Activated CD8-positive, alpha-beta T cell treated with anti-CD3 and anti-CD28 coated beads for 36 hours (primary cell): ENCODE measurements around the gene ANP32A. TPM values are rescaled to one million over a fixed set of nuclear protein-coding genes. Genes with fewer than 3 reads are reported as not detected.
"Not testable (repeated sequence)": the region's sequence is repeated elsewhere in the genome, so short reads cannot be mapped to it uniquely, and the experiment has no call there.

Experiments used
- ATAC-seq: fragments of 200-7000 bp; cut with Tn5 transposase; one replicate; pipeline ENCODE4 v1.10.0; 2021; ENCODE audit warnings: mild to moderate bottlenecking, moderate library complexity
- CTCF ChIA-PET: fragments of 350-600 bp; sonication (Branson Sonifier 250); formaldehyde crosslinking; loops from one replicate; lab custom pipeline; 2021; ENCODE audit warnings: antibody characterized with exemption; lab: Charles Lee
- POLR2A ChIA-PET: fragments of 350-600 bp; sonication (Branson Sonifier 250); formaldehyde crosslinking; loops from one replicate; lab custom pipeline; 2021; ENCODE audit warnings: antibody characterized with exemption; lab: Charles Lee
- DNase-seq: peaks from one replicate; pipeline ENCODE4 v3.0.0-alpha.2; 2020
- H3K27ac Mint-ChIP-seq: one replicate; pipeline ENCODE4 v1.8.0; 2021; ENCODE audit warnings: mild to moderate bottlenecking, mixed read lengths
- H3K27me3 Mint-ChIP-seq: one replicate; pipeline ENCODE4 v1.8.0; 2021; ENCODE audit warnings: mixed read lengths
- H3K36me3 Mint-ChIP-seq: one replicate; pipeline ENCODE4 v1.8.0; 2021; ENCODE audit warnings: low read depth, mixed read lengths
- H3K4me1 Mint-ChIP-seq: one replicate; pipeline ENCODE4 v1.8.0; 2021; ENCODE audit warnings: low read depth, mixed read lengths
- H3K4me3 Mint-ChIP-seq: one replicate; pipeline ENCODE4 v1.8.0; 2021; ENCODE audit warnings: mild to moderate bottlenecking, moderate library complexity, mixed read lengths
- H3K9me3 Mint-ChIP-seq: one replicate; pipeline ENCODE4 v1.8.0; 2021; ENCODE audit warnings: mixed read lengths
- intact Hi-C: fragments of 100-400 bp; cut with micrococcal nuclease; formaldehyde crosslinking; loops from one replicate; pipeline ENCODE4 v1.10.0; 2022
- total RNA-seq, 2 experiments: library from RNA; stranded (reverse); gene quantifications; one replicate each; pipeline ENCODE4 v1.2.3, GENCODE V29; 2021
- TF ChIP-seq, protein P1 (sequence below): fragments of 200-600 bp; IDR thresholded peaks from one replicate; pipeline ENCODE4 v1.8.0; 2022; ENCODE audit warnings: antibody characterized with exemption, mild to moderate bottlenecking

Gene ANP32A
- total RNA-seq = 100 to 1,000 TPM; 239 to 246 TPM

GRCh38 chr15:68820295-68821189, at the start of gene ANP32A:
Gene ANP32A (minus strand): TSS chr15:68820895. CDS start chr15:68820751, 144 bp downstream.
- peak; percentile 96 for DNase-seq
- Mint-ChIP-seq H3K27me3 (no peaks in the 10 kb centered on the region), H3K36me3 (peaks cover 26% of the 10 kb centered on the region), H3K4me3 (peak within 1 kb of the TSS; percentile 88), H3K9me3 (no peaks in the 10 kb centered on the region), H3K4me1 (peaks cover 30% of the 10 kb centered on the region), H3K27ac (peak within 1 kb of the TSS; percentile 96)
- TF ChIP-seq, protein P1, sequence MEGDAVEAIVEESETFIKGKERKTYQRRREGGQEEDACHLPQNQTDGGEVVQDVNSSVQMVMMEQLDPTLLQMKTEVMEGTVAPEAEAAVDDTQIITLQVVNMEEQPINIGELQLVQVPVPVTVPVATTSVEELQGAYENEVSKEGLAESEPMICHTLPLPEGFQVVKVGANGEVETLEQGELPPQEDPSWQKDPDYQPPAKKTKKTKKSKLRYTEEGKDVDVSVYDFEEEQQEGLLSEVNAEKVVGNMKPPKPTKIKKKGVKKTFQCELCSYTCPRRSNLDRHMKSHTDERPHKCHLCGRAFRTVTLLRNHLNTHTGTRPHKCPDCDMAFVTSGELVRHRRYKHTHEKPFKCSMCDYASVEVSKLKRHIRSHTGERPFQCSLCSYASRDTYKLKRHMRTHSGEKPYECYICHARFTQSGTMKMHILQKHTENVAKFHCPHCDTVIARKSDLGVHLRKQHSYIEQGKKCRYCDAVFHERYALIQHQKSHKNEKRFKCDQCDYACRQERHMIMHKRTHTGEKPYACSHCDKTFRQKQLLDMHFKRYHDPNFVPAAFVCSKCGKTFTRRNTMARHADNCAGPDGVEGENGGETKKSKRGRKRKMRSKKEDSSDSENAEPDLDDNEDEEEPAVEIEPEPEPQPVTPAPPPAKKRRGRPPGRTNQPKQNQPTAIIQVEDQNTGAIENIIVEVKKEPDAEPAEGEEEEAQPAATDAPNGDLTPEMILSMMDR = no peak
- ChIA-PET CTCF (interaction anchor here (1.0 kb wide), 1 partner anchor 8 kb away, joined by 3 read pairs; no protein-coding TSS in a partner anchor), POLR2A (interaction anchor here (0.9 to 4.6 kb wide), 4 partner anchors 9 to 40 kb away, joined by 3 to 26 read pairs (median 9); no protein-coding TSS in a partner anchor)
- intact Hi-C loops = no loop called here
- ATAC-seq = peak; percentile 78

DNA sequence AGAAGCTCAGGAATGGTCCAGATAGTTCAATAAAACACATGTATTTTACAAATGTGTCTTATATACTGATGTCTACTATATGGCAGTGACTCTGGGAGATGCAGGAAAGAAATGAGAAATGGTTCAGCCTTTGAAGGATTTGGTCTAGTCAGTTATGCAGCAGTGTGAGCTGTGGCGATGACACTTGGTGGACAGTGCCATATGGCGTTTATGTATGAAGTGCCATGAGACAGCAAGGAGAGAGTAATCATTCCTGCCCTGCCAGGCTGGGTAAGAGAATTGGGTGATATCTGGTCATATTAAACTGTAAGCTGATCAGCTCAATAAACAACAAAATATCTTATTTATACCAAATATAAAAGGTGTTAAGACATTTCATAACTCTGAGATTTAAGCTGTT, 47.6 kb upstream of the ANP32A start:
- intact Hi-C loops = no loop called here
- no peak for DNase-seq
- no peak for ATAC-seq
- Mint-ChIP-seq H3K36me3 (no peaks in the 10 kb centered on the region), H3K4me3 (no peak overlapping the region), H3K27me3 (peaks cover 3% of the 10 kb centered on the region), H3K9me3 (peaks cover 1% of the 10 kb centered on the region), H3K4me1 (no peaks in the 10 kb centered on the region), H3K27ac (no peak overlapping the region)
- CTCF ChIA-PET = interaction anchor here (0.8 to 1.4 kb wide), 5 partner anchors 20 to 314 kb away, joined by 3 read pairs; no protein-coding TSS in a partner anchor
- TF ChIP-seq, protein P1 = no peak
- POLR2A ChIA-PET = no interaction called here

- no peak overlapping the region for H3K27ac Mint-ChIP-seq
- DNase-seq (no peak), ATAC-seq (no peak)
- intact Hi-C loops = no loop called here
- TF ChIP-seq, protein P1 = no peak
- POLR2A ChIA-PET = interaction anchor here (0.7 kb wide), 1 partner anchor 320 kb away, joined by 3 read pairs; no protein-coding TSS in a partner anchor
- no peak overlapping the region for H3K4me3 Mint-ChIP-seq
- peaks cover 7% of the 10 kb centered on the region for H3K9me3 Mint-ChIP-seq
- CTCF ChIA-PET = interaction anchor here (2.2 kb wide), 1 partner anchor 13 kb away, joined by 7 read pairs; no protein-coding TSS in a partner anchor
- H3K27me3 Mint-ChIP-seq = no peaks in the 10 kb centered on the region
- peaks cover 2% of the 10 kb centered on the region for H3K36me3 Mint-ChIP-seq
- H3K4me1 Mint-ChIP-seq = no peaks in the 10 kb centered on the region
These were observed 41.7 kb upstream of the ANP32A start for GRCh38 chr15:68862415-68862814.

- CTCF ChIA-PET, H3K4me1 Mint-ChIP-seq, POLR2A ChIA-PET, H3K4me3 Mint-ChIP-seq, DNase-seq, H3K36me3 Mint-ChIP-seq, intact Hi-C loops, ATAC-seq, H3K27me3 Mint-ChIP-seq, H3K27ac Mint-ChIP-seq: not testable (repeated sequence)
- H3K9me3 Mint-ChIP-seq = peaks cover 13% of the 10 kb centered on the region
These were observed 38.0 kb upstream of the ANP32A start for GRCh38 chr15:68858666-68859065.

DNA sequence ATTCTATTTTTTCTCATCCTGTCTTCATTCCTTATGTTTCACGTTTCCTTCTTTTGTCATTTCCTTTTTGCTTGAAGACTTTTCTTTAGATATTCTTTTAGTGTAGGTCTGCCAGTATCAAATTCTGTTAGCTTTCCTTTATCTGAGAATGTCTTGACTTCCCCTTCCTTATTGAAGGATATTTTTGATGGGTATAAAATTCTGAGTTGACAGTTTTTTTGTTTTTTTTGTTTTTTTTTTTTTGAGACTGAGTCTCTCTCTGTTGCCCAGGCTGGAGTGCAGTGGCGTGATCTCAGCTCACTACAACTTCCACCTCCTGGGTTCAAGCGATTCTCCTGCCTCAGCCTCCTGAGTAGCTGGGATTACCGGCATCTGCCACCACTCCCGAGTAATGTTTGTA, 36.7 kb upstream of the ANP32A start:
- H3K27me3 Mint-ChIP-seq, POLR2A ChIA-PET, ATAC-seq, DNase-seq, H3K4me3 Mint-ChIP-seq, H3K27ac Mint-ChIP-seq, H3K36me3 Mint-ChIP-seq, H3K4me1 Mint-ChIP-seq, CTCF ChIA-PET, intact Hi-C loops: not testable (repeated sequence)
- H3K9me3 Mint-ChIP-seq = peaks cover 11% of the 10 kb centered on the region
